Measurements from ENCODE around the gene SRM.
"Not testable (repeated sequence)": the region's sequence is repeated elsewhere in the genome, so short reads cannot be mapped to it uniquely, and the experiment has no call there.

SRM gene

DNA sequence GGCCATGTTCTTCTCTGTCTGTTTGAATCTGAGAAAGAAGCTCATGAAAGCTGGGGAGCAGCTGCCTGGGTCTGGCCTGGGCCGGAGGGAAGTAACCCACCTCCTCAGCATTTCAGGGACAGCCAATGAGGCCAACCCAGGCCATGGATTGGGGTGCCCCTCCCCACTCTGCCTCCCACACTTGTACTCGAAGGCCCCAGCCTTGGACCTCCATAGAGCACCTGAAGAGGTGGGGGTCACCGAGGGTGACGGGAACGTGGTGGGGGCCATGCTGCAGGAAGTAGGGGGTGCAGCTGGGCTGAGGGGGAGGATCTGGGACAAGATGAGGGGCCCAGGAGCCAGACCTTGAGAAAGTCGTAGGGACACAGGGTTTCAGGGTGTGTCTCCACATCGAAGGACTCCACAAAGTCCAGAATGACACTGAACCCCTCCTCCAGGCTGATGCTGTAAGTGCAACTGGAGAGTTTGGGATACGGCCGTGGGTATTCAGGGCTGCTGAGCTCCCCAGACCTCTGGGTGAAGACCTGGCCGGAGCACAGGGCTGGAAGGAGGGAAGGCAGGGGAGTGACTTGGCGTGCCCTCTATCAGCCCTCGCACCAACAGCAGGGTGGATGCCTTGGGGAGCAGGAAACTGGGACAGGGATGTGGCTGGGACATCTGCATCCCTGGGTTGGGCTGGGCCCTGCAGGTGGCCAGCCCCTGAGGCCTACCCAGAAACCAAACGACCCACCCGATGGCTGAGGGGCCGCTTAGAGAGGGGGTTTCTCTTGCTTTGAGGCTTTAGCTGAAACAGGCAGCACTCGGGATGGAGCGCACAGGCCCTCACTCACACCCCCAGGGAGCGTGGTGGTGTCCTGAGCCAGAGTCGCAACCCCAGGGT is 16.6 kb downstream of the SRM start:
- Mint-ChIP-seq H3K36me3 (no peaks in the 10 kb centered on the region), H3K27me3 (no peaks in the 10 kb centered on the region), H3K27ac (no peak overlapping the region), H3K4me3 (no peak overlapping the region), H3K4me1 (ENCODE audit: low read depth) (no peaks in the 10 kb centered on the region), H3K9me3 (ENCODE audit: low read depth) (no peaks in the 10 kb centered on the region)

DNA sequence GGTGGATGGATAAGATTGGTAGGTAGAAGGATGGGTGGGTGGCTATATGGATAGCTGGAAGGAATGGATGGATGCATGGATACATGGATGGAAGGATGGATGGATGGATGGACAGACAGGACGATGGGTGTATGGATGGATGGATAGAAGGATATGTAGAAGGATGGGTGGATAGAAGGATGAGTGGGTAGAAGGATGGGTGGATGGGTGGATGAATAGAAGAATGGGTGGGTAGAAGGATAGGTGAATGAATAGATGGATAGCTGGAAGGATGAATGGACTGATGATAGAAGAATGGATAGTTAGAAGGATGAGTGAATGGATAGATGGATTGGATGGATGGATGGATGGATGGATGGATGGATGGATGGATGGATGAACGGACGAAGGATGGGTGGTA is 17.8 kb downstream of the SRM start:
- no peaks in the 10 kb centered on the region for H3K27me3 Mint-ChIP-seq
- no peaks in the 10 kb centered on the region for H3K36me3 Mint-ChIP-seq
- no peak overlapping the region for H3K27ac Mint-ChIP-seq
- H3K9me3 Mint-ChIP-seq (ENCODE audit: low read depth) = no peaks in the 10 kb centered on the region
- peaks cover 8% of the 10 kb centered on the region for H3K4me1 Mint-ChIP-seq (ENCODE audit: low read depth)
- H3K4me3 Mint-ChIP-seq = no peak overlapping the region

DNA sequence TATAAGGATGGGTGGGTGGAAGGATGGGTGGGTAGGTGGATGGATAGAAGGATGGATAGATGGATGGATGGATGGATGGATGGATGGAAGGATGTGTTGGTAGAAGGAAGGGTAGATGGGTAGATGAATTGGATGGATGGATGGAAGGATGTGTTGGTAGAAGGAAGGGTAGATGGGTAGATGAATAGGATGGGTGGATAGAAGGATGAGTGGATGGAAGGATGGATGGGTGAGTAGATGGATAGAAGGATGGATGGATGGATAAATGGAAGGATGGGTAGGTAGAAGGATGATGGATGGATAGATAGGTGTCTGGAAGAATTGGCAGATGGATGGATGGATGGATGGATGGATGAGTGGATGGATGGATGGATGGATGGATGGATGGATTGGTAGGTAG is 18.8 kb downstream of the SRM start:
- H3K4me1 Mint-ChIP-seq (ENCODE audit: low read depth) = peaks cover 8% of the 10 kb centered on the region
- no peaks in the 10 kb centered on the region for H3K27me3 Mint-ChIP-seq
- H3K36me3 Mint-ChIP-seq = no peaks in the 10 kb centered on the region
- H3K4me3 Mint-ChIP-seq = no peak overlapping the region
- H3K27ac Mint-ChIP-seq = no peak overlapping the region
- no peaks in the 10 kb centered on the region for H3K9me3 Mint-ChIP-seq (ENCODE audit: low read depth)

DNA sequence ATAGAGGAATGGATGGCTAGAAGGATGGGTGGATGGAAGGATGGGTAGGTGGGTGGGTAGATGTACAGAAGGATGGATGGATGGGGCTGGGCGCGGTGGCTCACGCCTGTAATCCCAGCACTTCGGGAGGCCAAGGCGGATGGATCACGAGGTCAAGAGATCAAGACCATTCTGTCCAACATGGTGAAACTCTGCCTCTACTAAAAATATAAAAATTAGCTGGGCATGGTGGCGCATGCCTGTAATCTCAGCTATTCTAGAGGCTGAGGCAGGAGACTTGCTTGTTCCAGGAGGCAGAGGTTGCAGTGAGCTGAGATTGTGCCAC is 19.8 kb downstream of the SRM start:
- H3K27ac Mint-ChIP-seq; H3K9me3 Mint-ChIP-seq (ENCODE audit: low read depth); H3K36me3 Mint-ChIP-seq; H3K27me3 Mint-ChIP-seq; H3K4me1 Mint-ChIP-seq (ENCODE audit: low read depth); H3K4me3 Mint-ChIP-seq: not testable (repeated sequence)

DNA sequence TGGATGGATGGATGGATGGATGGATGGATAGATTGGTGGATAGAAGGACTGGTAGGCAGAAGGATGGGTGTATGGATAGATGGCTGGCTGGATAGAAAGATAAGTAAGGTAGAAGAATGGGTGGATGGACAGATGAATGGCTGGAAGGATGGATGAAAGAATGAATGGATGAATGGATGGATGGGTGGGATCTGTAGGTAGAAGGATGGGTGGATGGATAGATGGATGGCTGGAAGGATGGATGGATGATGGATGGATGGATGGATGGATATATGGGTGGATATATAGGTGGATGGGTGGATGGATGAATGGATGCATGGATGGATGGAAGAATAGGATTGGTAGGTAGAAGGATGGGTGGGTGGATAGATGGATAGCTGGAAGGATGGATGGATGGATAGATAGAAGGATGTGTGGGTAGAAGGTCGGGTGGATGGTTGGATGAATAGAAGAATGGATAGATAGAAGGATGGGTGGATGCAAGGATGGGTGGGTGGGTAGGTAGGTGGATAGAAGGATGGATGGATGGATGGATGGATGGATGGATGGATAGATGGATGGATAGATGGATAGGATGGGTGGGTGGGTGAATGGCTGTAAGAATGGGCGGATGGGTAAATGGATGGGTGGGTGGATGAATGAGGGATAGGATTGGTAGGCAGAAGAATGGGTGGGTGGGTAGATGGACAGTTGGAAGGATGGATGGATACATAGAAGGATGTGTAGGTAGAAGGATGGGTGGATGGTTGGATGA is 20.3 kb downstream of the SRM start:
- Mint-ChIP-seq H3K27ac (no peak overlapping the region), H3K4me3 (no peak overlapping the region), H3K27me3 (no peaks in the 10 kb centered on the region), H3K9me3 (ENCODE audit: low read depth) (no peaks in the 10 kb centered on the region), H3K36me3 (no peaks in the 10 kb centered on the region), H3K4me1 (ENCODE audit: low read depth) (peaks cover 8% of the 10 kb centered on the region)

DNA sequence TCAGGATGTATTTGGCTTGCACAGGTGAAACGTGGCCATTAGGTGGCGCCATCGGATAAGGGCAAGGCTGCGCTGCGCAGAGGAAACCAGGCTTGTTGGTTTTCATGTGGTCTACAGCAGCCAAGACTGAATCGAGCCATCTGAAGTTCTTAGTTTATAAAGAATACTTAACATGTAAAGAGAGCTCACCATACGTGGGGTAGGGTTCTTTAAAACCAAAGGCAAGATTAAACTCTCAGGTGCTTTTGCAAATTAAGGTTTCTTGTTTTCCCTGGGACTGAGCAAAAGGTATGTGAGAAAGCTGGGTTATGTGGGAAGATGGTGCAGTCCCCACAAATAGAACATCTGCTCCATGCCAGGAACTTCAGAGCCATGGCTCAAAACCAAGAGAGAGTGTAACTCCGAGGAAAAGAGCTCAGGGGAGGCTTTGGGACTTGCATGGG is 22.1 kb downstream of the SRM start:
- Mint-ChIP-seq H3K4me1 (ENCODE audit: low read depth) (peaks cover 8% of the 10 kb centered on the region), H3K27ac (no peak overlapping the region), H3K27me3 (no peaks in the 10 kb centered on the region), H3K36me3 (no peaks in the 10 kb centered on the region), H3K9me3 (ENCODE audit: low read depth) (no peaks in the 10 kb centered on the region), H3K4me3 (no peak overlapping the region)

- not testable (repeated sequence) for H3K9me3 Mint-ChIP-seq (ENCODE audit: low read depth); H3K4me3 Mint-ChIP-seq; H3K4me1 Mint-ChIP-seq (ENCODE audit: low read depth); H3K27ac Mint-ChIP-seq; H3K36me3 Mint-ChIP-seq; H3K27me3 Mint-ChIP-seq
These were observed 22.6 kb downstream of the SRM start for GRCh38 chr1:11037019-11037739.

GRCh38 chr1:11031624-11032262 is 28.1 kb downstream of the SRM start:
- peak overlapping the region; percentile 22 for H3K27ac Mint-ChIP-seq
- H3K27me3 Mint-ChIP-seq = no peaks in the 10 kb centered on the region
- no peak overlapping the region for H3K4me3 Mint-ChIP-seq
- no peaks in the 10 kb centered on the region for H3K4me1 Mint-ChIP-seq (ENCODE audit: low read depth)
- no peaks in the 10 kb centered on the region for H3K36me3 Mint-ChIP-seq
- no peaks in the 10 kb centered on the region for H3K9me3 Mint-ChIP-seq (ENCODE audit: low read depth)

DNA sequence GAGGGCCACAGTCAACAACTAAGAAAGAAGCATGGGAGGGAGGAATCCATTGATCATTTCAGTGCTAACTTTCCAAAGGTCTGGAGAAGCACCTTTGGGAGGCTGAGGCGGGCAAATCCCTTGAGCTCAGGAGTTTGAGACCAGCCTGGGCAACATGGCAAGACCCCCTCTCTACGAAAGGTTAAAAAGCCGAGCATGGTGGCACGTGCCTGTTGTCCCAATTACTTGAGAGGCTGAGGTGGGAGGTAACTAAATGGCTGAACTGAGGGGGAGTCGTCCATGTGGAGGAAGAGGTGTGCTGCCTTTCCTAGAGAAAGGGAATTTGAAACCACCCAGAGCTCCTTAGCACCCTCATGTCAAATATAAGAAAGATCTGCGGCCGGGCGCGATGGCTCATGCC is 29.0 kb downstream of the SRM start:
- Mint-ChIP-seq H3K36me3 (no peaks in the 10 kb centered on the region), H3K9me3 (ENCODE audit: low read depth) (no peaks in the 10 kb centered on the region), H3K27me3 (no peaks in the 10 kb centered on the region), H3K4me1 (ENCODE audit: low read depth) (peaks cover 4% of the 10 kb centered on the region), H3K4me3 (no peak overlapping the region), H3K27ac (no peak overlapping the region)

DNA sequence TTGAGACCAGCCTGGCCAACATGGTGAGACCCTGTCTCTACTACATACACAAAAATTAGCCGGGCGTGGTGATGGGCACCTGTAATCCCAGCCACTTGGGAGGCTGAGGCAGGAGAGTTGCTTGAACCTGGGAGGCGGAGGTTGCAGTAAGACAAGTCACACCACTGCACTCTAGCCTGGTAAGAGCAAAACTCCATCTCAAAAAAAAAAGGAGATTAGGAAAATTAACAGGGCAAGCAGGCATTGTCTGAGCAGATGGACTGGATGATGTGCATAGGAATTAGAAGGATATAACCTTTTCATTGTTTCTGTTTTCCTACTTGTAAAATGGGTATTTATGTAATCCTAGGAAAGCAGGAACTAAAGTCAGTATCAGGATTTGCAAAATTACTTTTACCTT is 31.8 kb downstream of the SRM start:
- H3K27ac Mint-ChIP-seq = no peak overlapping the region
- H3K36me3 Mint-ChIP-seq = no peaks in the 10 kb centered on the region
- no peaks in the 10 kb centered on the region for H3K27me3 Mint-ChIP-seq
- peaks cover 17% of the 10 kb centered on the region for H3K4me1 Mint-ChIP-seq (ENCODE audit: low read depth)
- no peaks in the 10 kb centered on the region for H3K9me3 Mint-ChIP-seq (ENCODE audit: low read depth)
- no peak overlapping the region for H3K4me3 Mint-ChIP-seq

DNA sequence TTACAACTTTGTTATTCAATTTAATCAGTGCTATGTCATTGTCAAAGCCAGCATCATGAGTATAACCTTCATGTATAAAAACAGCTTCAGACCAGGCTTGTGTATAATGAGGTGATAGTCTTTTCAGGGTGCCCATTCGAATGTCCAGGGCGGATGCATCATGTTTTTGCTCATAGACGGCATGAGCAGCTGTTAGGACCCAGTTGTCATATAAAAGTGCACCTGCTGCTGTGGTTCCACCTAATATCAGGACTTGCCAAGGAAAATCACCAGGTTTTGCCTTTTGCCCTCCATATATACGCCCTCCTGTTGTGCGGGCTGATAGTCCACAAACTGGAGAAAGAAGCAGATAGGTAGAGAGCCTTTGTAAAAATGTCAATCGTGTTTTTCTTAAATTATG is 32.5 kb downstream of the SRM start:
- H3K4me3 Mint-ChIP-seq = no peak overlapping the region
- no peaks in the 10 kb centered on the region for H3K36me3 Mint-ChIP-seq
- no peak overlapping the region for H3K27ac Mint-ChIP-seq

DNA sequence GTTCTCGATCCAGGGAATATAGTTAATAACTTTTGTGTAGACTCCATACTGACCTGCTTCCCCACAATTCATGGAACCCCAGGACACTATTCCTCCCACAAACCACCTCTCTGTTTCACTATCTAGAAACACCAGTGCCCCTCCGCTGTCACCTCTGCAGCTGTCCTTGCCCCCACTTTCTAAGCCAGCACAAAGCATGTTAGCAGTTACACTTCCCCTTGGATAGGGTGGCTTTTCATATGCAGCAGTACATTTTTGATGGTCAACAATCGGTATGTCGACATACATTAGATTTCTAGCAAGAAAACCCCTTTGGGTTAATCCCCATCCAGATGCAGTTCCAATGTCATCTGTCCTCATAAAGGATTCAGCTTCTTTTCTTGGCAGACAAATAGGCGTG is 32.9 kb downstream of the SRM start:
- peak overlapping the region; percentile 65 for H3K27ac Mint-ChIP-seq
- H3K4me1 Mint-ChIP-seq (ENCODE audit: low read depth) = peaks cover 26% of the 10 kb centered on the region
- no peaks in the 10 kb centered on the region for H3K36me3 Mint-ChIP-seq

More for the DNA sequence above, 32.5 kb downstream of the SRM start:
- Mint-ChIP-seq H3K9me3 (ENCODE audit: low read depth) (no peaks in the 10 kb centered on the region), H3K27me3 (no peaks in the 10 kb centered on the region), H3K4me1 (ENCODE audit: low read depth) (peaks cover 22% of the 10 kb centered on the region)

GRCh38 chr1:11026052-11026451 is 33.8 kb downstream of the SRM start:
- H3K27me3 Mint-ChIP-seq = no peaks in the 10 kb centered on the region
- H3K4me1 Mint-ChIP-seq (ENCODE audit: low read depth) = peaks cover 28% of the 10 kb centered on the region
- peak overlapping the region; percentile 70 for H3K27ac Mint-ChIP-seq
- no peaks in the 10 kb centered on the region for H3K9me3 Mint-ChIP-seq (ENCODE audit: low read depth)
- no peaks in the 10 kb centered on the region for H3K36me3 Mint-ChIP-seq
- H3K4me3 Mint-ChIP-seq = no peak overlapping the region

More for the DNA sequence above, 32.9 kb downstream of the SRM start:
- Mint-ChIP-seq H3K9me3 (ENCODE audit: low read depth) (no peaks in the 10 kb centered on the region), H3K4me3 (no peak overlapping the region), H3K27me3 (no peaks in the 10 kb centered on the region)

- peak overlapping the region; percentile 70 for H3K27ac Mint-ChIP-seq
- no peak overlapping the region for H3K4me3 Mint-ChIP-seq
- H3K36me3 Mint-ChIP-seq = no peaks in the 10 kb centered on the region
- H3K9me3 Mint-ChIP-seq (ENCODE audit: low read depth) = no peaks in the 10 kb centered on the region
- H3K27me3 Mint-ChIP-seq = no peaks in the 10 kb centered on the region
- H3K4me1 Mint-ChIP-seq (ENCODE audit: low read depth) = peaks cover 28% of the 10 kb centered on the region
These were observed 34.2 kb downstream of the SRM start for GRCh38 chr1:11025618-11026017.

- no peaks in the 10 kb centered on the region for H3K9me3 Mint-ChIP-seq (ENCODE audit: low read depth)
- peaks cover 31% of the 10 kb centered on the region for H3K4me1 Mint-ChIP-seq (ENCODE audit: low read depth)
- no peak overlapping the region for H3K4me3 Mint-ChIP-seq
- H3K27me3 Mint-ChIP-seq = no peaks in the 10 kb centered on the region
- H3K27ac Mint-ChIP-seq = no peak overlapping the region
- H3K36me3 Mint-ChIP-seq = no peaks in the 10 kb centered on the region
These were observed 35.0 kb downstream of the SRM start for GRCh38 chr1:11024874-11025203.
